ENCODE results near the gene ALK. TPM values are rescaled to one million over a fixed set of nuclear protein-coding genes. Genes with fewer than 3 reads are reported as not detected.

The ALK gene
- total RNA-seq, 2 donors from 2014 or later: 0.37 TPM; not detected in 1

DNA sequence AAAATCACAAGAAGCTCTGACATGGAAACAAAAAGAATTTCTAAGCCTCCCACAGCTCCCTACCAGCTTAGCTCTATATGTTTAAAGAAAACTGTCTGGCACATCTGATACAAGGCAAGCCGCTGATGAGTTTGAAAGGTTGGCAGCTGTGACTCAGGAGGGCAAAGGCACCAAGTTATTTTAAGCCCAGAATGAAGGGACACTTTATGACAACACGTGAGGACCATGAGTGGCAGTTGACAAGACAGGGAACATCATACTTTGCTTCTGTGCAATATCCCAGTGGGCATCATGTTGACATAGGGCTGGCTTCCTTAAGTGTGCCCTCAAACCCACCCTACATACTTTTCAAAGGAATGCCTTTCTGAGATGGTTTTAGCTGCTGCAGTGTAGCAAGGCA, 533.3 kb downstream of the ALK start:
- intact Hi-C loops (cut with DNase I): no loop called here
- DNase-seq (ENCODE audit: low spot score): no peak

DNA sequence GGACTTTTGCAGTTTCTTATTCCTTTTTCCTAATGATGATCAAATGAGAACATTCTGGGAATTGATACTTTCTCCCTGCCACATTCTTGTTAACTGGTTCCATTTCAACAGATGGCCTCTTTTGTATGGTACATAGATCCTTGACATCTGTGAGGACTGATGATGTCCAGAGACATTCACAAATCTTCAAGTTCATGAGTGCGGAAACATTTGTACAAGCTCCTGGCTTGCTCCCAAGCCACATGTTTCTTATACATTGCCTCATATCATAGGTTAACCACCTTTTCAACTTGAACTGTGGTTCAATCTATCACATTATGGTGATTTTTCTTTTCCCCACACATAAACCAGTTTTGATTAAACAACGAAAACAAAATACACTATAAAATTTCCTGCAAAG, 538.9 kb downstream of the ALK start:
- intact Hi-C loops (cut with DNase I): no loop called here
- DNase-seq (ENCODE audit: low spot score): no peak

DNA sequence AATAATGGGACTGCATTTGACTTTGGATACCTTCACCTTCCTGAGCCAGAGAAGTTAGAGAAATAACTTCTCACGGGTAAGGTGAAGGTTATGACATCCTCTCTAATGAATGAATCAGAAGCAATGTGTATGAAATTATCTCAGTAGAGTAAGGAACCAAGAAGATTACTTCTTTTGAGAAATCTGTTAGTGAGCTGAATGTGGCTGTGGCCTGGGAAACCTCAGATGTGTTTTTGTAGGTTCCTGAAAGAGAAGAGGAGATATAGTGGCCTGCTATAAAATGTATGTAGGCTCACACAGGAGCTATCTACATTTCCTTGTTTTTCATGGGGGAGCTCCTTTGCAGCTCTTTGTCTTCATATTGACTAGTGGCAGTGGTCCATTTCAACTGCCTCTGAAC, 543.6 kb downstream of the ALK start:
- DNase-seq (ENCODE audit: low spot score): no peak
- intact Hi-C loops (cut with DNase I): no loop called here

DNA sequence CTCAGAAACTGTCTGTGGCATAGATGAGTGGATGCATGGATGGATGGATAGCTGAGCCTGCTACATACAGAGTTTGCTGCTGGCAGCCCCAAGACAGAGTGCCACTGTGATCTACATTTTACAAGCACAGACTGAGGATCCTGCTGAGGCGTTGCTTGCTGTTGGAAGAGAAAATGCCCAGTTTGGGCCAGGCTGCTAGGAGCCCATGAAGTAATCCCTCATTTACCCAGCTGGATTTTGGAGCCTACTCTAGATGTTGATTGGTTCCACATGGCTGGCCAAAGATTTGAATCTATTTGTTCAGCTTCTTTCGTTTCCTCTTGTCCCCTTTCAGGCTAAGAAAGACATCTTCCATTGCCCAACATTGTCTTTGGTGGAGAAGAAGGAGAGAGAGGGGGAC, 544.8 kb downstream of the ALK start:
- intact Hi-C loops (cut with DNase I): no loop called here
- no peak for DNase-seq (ENCODE audit: low spot score)

DNA sequence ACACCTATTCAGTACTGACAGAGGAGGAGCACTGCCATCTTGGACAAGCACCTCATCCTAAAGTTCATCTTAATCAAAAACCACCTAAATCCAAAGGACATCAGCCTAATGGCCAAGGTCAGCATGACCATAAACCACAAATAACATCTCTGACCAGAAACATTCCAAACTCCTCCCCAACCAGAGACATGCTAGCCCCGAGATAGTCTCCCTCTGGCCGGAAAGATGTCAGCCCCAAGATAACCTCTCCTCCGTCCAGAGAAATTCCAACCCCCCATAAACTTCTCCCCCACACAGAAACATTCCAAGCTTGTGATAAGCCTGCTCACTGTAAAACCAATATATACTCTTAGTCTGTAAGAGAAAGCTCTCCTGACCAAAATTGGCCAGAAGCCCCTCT, 545.5 kb downstream of the ALK start:
- intact Hi-C loops (cut with DNase I): no loop called here

DNA sequence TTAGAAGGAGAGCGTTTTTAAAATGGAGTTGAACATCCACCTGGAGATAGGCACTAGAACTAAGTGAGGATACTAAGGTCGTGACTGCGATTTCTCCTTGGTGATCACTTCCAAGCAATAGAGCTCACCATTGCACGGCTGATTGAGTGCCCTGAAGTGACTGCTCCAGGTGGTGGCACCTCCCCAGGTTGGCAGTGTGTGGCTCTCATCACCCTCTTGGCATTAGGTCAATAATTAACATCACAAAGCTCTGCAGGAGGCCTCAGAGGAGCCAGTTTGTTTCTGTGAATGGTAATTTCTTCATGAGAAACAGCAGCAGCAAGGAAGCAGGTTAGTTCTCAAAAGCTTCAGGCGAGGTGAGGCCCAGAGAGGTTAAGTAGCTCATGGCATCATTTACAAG, 546.6 kb downstream of the ALK start:
- intact Hi-C loops (cut with DNase I): no loop called here
- DNase-seq (ENCODE audit: low spot score): no peak

More for the DNA sequence above, 545.5 kb downstream of the ALK start:
- no peak for DNase-seq (ENCODE audit: low spot score)

DNA sequence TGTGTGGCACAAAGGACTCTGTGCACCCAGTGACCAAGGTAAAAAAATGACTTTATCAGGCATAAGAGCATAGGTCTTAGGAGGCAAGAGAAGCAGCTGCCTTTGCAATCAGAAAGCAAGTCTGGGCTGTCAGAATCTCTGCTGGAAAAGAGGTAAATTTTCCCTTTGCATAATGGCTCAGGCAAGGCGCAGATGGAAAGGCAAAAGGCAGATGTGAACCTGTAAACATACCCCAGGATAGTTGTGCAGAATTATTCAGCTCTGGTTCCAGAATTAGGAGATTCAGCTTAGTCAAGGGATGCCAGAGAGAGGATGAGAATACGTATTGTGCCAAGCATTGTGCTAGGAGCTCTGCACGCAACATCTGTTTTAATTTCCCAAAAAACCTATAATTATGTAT, 547.5 kb downstream of the ALK start:
- intact Hi-C loops (cut with DNase I): no loop called here
- no peak for DNase-seq (ENCODE audit: low spot score)

DNA sequence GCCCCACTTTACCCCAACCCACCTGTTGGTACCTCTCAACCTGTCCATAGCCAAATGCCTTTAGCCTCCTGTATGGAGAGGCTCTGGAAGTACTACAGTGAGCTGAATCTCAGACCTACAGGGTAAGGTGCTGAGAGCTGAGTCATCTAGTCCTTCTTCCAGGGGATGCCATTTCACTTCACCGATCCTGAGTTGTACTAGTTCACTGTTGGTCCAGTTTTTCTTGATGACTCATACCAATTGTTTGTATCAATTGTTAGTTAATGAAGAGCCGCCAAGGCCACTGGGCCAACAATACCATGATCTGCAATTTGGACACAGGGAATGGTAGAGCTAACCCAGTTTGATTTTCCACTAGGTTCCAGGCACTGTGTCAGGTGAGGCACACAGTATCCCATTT, 549.2 kb downstream of the ALK start:
- intact Hi-C loops (cut with DNase I): no loop called here

DNA sequence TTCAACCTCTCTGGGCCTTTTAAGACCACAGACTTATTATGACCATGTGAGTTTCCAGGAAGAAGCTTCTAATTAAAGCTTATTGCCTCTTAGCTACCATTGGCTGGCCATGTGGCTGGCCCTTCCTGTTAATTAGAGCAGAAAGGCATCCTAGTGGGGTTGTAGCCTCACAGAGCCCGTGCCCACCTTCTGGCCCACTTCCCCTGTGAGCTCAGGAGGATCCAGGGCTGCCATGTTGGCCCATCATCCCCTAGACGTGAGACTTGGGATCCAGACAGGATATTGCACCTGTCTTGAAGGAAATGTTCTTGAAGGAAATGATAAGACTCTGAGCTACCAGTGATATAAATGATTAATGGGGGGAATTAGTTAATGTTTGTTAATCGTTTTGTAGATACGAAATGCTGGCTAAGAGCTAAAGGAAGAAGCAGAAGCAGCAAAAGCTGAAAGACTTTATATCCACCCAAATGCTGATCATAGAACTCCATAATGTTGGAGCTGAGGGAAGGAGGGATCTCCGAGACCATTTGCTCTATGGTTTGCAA, 550.7 kb downstream of the ALK start:
- DNase-seq (ENCODE audit: low spot score): no peak
- intact Hi-C loops (cut with DNase I): no loop called here

More for the DNA sequence above, 549.2 kb downstream of the ALK start:
- no peak for DNase-seq (ENCODE audit: low spot score)

DNA sequence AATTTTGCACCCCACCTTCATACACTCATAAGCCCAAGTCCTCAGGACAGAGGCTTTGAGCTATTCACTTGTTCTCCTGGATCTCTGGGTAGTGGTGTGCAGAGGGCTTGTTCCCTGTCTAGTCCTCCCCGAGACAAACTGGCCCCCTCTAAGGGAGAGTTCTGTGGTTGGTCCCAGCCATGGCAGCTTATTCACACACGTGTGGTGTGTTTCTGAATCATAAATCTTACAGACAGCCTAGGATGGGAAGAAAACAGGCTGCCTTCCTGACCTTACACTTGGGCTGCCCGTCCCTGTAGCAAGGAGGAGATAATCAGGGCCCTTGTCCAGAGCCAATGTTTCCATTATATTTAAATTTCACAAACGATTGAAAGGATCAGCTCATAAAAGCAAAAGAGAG, 551.2 kb downstream of the ALK start:
- intact Hi-C loops (cut with DNase I): no loop called here
- no peak for DNase-seq (ENCODE audit: low spot score)

DNA sequence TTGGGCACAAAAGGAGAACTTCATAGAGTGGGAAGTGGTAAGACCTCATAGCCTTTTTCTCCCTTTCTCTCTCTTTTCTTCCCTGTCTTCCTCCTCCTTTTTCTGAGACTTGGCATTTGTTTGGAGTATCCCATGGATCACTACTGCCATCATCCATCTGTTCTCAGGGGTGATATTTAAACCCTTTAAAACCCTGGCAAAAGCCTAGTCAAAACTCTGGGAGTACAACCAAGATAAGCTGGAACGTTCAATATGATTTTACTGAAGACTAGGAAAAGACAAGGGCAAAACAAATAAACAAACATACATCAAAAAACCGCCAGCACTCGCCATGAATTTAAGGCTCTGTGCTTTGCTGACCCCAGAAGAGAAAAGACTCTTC, 552.7 kb downstream of the ALK start:
- intact Hi-C loops (cut with DNase I): no loop called here
- DNase-seq (ENCODE audit: low spot score): no peak

DNA sequence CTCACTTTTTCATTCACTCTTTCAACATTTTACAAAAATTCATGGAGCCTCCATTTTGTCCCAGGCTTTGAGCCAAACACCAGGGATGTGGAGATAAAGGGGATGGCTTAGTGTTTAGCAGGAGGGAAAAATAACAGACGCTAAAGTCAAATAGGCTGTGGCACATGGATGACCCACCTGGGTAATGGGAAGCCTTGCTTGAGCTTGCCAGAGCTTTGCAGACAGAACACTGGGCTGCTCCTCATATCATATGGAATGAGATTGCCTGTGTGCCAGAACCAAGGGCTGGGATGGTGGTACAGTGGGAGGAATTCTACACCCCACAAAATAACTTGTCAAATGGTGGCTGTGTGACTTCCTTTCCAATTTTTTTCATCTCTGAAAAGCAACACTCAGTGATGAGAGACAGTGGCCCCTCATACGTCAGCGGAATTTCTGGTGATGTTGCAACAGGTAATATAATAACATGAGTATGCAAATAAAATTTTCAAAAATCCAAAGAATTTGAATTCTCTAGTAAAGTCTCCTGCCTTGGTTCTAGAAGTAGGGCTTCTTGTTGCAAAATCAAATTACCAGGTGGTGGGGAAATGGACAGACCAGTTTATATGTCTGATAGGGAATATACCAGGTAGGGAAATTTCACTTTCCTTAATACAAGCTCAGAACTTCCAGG, 553.3 kb downstream of the ALK start:
- intact Hi-C loops (cut with DNase I): no loop called here
- DNase-seq (ENCODE audit: low spot score): no peak

DNA sequence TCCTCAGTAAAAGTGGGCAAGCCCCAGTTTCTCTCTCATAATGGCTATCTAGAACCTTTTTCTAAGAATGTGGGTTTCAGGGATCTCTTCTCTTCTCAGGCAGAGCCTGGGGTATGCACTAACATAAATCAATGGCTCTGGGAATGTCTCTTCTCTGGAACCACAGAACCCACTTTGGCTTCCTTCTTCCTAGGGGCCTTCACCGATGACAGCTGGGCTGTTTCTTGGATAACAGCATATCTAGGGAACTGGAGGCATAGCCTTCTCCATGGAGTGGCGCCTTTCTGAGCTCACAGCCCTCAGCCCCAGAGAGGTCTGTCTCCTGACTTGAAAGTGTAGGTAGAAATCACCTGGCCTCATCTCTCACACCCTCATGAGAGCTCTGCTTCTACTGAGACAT, 558.3 kb downstream of the ALK start:
- no peak for DNase-seq (ENCODE audit: low spot score)
- intact Hi-C loops (cut with DNase I): no loop called here

DNA sequence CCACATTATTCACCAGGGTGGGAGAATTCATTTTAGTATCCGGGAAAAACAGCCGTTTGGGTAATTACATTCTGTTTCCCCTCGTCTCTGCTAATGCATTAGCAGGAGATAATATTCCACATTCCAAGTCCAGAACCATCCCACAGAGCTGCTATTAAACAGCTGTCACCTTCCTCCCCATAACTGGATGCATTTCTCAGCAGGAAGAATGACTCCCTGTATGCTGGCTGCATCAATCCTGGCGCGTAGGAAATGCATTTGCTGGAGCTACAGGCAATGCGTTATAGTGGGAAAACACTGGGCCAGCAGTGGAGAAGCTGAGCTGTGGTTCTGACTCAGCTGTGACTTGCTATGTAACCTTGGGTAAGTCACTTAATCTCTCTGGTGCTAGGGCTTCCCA, 560.2 kb downstream of the ALK start:
- DNase-seq (ENCODE audit: low spot score): no peak
- intact Hi-C loops (cut with DNase I): no loop called here

DNA sequence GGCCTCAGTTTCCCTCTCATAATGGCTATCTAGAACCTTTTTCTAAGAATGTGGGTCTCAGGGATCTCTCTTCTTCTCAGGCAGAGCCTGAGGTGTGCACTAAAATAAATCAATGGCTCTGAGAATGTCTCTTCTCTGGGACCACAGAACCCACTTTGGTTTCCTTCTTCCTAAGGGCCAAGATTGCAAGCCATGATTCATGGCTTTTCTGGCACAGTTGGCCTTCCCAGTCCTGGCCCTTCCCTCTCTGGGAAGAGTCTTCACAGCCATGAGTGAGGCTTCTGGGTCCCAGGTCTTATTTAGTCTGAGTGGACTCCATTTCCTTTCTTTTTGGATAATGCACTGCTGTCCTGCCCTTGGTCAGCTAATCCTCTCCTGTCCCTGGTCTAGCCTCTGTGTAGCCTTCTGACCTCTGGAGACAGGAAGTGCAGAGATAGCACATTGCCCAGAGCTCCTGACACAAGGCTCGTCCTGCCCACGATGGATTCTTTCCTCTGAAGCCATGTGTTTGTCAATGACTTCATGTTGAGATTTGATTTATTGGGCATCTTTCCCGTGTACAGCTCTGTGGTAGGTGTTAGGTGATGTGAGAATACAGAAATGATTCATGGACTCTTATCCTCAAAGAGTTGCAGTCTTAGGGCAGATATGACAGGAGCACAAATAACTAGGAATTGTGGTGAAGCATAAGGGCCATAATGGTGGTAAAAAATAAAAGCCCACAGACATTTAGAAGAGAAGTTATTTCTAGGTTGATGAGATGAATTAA, 561.2 kb downstream of the ALK start:
- no peak for DNase-seq (ENCODE audit: low spot score)
- intact Hi-C loops (cut with DNase I): no loop called here

DNA sequence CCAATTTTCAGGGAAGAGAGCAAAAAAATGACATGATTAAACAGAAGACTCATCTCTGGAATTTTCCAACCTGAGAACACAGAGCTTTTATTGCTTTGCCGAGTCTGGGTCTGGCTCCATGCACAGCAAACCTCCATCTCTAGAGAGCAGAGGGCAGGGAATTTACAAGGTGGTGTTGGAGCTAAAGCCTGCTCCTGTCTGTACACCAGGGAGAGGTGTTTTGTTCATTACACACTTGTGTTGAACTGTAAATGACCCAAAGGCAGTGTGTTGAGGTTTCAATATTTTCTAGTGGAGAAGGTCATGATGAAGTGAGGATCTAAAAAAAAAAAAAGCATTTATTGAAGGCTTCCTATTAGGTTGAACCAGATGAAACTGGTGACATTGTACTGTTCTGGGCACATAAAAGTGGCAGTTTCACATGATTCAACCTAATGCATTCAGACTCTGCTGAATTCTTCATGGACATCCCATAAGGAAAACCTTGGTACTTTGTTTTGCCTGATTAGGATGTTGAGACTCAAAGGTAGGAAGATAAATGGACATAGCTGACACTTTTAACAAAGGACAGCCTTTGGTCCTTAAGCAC, 567.9 kb downstream of the ALK start:
- intact Hi-C loops (cut with DNase I): no loop called here
- no peak for DNase-seq (ENCODE audit: low spot score)

DNA sequence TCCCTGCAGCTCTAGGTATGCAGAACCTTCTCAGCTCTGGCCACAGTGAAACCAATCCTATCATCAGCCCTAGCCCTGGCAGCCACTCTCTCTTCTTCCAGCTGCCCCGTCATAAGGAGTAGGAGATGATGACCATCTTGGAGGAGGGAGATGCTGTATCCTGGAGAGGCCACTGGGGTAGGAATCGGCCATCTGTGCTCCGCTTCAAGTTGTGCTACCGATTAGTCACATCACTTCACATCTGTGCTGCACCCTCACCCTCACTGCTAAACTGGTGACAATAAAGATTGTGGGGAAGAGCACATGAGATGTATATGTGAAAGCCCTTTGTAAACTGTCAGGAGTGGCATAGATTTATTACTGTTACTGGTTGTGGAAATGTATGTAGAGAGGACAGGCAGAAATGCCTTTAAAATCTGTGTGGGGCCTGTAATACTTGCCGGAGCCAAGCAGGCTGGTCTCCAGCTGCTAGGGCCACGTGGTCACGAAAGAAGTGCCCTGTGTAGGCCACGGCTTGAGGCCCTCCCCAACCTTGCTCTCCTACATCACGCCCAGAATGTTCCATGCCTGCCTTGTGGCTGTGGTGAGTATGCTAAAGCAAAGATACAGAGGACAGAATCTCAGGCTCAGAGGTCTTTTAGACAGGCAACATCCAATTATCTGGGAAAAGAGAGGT, 569.3 kb downstream of the ALK start:
- no peak for DNase-seq (ENCODE audit: low spot score)
- intact Hi-C loops (cut with DNase I): no loop called here

DNA sequence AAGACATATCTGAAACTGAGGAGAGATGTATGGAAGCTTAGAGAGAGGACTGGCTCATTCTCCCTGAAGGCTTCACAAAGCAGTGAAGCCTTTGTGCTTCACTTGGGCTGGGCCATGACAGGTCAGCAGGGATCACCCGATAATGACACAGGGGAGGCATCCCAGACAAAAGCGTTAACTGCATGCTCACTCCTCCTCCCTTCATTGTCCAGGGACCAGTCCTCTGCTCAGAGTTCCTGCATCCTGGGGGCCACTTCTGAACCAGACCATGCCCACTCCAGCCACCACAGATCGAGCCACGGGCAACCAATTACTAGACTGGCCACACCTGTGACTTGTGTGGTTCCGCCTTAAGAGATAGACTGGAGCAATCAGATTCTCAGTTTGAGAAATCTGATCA, 570.1 kb downstream of the ALK start:
- DNase-seq (ENCODE audit: low spot score): no peak
- intact Hi-C loops (cut with DNase I): no loop called here

DNA sequence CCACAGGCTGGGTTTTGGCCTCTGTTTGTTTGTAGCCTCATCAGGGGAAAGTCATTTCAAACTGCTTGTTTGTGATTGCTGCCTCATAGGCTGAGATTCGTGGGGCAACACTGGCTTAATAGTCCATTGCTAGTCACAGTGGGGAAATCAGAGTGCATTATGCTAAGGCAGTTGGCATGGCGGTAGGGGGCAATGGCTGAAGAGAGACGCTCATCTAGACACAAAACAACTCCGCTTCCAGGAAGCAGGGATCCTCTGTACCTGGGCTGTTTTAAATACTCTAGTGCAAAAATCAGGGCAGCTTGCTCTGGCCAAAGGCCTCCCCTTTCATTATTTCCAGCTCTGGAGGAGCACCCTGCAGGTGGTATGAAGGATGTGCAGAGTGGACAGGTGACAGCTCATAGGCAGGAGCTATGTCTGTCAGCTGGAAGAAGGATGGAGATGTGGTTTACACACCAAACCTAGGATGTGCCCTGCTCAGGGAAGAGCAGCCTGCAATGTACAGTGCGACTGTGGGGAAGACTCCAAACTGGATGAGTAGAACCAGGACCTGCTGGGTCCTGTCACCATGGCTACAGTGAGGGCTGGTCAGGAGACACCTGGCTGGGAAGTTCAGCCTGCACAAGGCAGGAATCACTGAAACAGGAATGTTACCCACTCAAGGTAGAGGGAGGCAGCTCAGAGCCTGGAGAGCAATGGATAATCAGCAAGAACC, 571.9 kb downstream of the ALK start:
- DNase-seq (ENCODE audit: low spot score): no peak
- intact Hi-C loops (cut with DNase I): no loop called here
